ENCODE data around the gene RNU6-8. TPM values are rescaled to one million over a fixed set of nuclear protein-coding genes. Genes with fewer than 3 reads are reported as not detected.
A peak's percentile ranks its signal among the peaks of the same experiment; 100 is the strongest.

RNU6-8 gene
- total RNA-seq, 1 donor from 2014 or later = not detected

DNA sequence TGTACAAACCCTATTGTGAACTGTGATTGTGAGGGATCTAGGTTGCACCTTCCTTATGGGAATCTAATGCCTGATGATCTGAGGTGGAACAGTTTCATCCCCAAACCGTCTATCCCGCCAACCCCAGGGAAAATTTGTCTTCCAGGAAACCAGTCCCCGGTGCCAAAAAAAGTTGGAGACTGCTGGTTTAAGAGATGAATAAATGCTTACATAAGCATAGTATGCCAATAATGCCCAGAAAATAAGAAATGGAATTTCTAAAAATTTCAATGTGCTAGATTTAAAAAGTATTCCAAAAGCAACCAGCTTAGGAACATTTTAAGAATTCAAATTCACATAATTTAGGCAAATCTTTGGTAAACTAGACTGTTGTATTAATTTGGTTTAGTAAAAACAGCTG, 5.4 kb upstream of the RNU6-8 start:
- intact Hi-C loops (cut with micrococcal nuclease) = loop anchor here (10.0 kb wide), 1 partner anchor 1334 kb away; the partner anchor contains the start of gene COCH
- peaks cover 23% of the 10 kb centered on the region for H3K4me1 Mint-ChIP-seq
- POLR2A ChIA-PET = no interaction called here
- DNase-seq = no peak
- H3K9me3 Mint-ChIP-seq = no peaks in the 10 kb centered on the region
- no peak overlapping the region for H3K27ac Mint-ChIP-seq
- TF ChIP-seq, protein P1, sequence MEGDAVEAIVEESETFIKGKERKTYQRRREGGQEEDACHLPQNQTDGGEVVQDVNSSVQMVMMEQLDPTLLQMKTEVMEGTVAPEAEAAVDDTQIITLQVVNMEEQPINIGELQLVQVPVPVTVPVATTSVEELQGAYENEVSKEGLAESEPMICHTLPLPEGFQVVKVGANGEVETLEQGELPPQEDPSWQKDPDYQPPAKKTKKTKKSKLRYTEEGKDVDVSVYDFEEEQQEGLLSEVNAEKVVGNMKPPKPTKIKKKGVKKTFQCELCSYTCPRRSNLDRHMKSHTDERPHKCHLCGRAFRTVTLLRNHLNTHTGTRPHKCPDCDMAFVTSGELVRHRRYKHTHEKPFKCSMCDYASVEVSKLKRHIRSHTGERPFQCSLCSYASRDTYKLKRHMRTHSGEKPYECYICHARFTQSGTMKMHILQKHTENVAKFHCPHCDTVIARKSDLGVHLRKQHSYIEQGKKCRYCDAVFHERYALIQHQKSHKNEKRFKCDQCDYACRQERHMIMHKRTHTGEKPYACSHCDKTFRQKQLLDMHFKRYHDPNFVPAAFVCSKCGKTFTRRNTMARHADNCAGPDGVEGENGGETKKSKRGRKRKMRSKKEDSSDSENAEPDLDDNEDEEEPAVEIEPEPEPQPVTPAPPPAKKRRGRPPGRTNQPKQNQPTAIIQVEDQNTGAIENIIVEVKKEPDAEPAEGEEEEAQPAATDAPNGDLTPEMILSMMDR (IDR thresholded peaks at IDR 0.05) = no peak
- H3K4me3 Mint-ChIP-seq = no peak overlapping the region
- H3K36me3 Mint-ChIP-seq (ENCODE audit: low read depth) = no peaks in the 10 kb centered on the region
- CTCF ChIA-PET = no interaction called here
- no peak for ATAC-seq (ENCODE audit: low read depth)
- peaks cover 3% of the 10 kb centered on the region for H3K27me3 Mint-ChIP-seq

DNA sequence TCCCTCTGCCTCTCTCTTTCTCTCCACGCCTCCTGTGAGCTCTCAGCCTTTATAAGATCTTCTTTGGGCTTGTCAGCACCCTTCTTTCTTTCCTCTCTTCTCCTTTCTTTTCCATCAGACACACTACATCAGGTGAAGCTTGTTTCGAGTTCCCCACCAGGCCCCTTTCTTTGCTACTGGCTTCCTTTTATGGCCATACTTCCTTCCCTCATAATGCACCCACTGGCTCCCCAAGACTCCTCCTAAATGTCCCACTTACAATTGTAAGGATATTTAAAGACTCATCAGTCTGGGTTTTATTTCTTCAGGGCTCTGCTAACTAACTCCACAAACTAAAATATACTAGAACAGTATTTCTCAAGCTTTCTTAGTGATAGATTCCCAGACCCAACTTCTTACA, 3.5 kb upstream of the RNU6-8 start:
- TF ChIP-seq, protein P1 (IDR thresholded peaks at IDR 0.05) = no peak
- ChIA-PET CTCF (interaction anchor here (1.3 to 2.2 kb wide), 2 partner anchors 45 to 133 kb away, joined by 4 to 5 read pairs; no protein-coding TSS in a partner anchor), POLR2A (interaction anchor here (1.3 kb wide), 1 partner anchor 129 kb away, joined by 20 read pairs; the partner anchor contains the start of gene ARHGAP5)
- no peak for DNase-seq
- intact Hi-C loops (cut with micrococcal nuclease) = loop anchor here (2.0 to 10.0 kb wide), 2 partner anchors 18 to 1332 kb away; partner anchors contain the start of gene COCH
- peaks cover 40% of the 10 kb centered on the region for H3K4me1 Mint-ChIP-seq
- peaks cover 5% of the 10 kb centered on the region for H3K36me3 Mint-ChIP-seq (ENCODE audit: low read depth)
- peaks cover 3% of the 10 kb centered on the region for H3K27me3 Mint-ChIP-seq
- H3K9me3 Mint-ChIP-seq = no peaks in the 10 kb centered on the region
- peak overlapping the region; percentile 11 for H3K4me3 Mint-ChIP-seq
- H3K27ac Mint-ChIP-seq = peak overlapping the region; percentile 51
- no peak for ATAC-seq (ENCODE audit: low read depth)

DNA sequence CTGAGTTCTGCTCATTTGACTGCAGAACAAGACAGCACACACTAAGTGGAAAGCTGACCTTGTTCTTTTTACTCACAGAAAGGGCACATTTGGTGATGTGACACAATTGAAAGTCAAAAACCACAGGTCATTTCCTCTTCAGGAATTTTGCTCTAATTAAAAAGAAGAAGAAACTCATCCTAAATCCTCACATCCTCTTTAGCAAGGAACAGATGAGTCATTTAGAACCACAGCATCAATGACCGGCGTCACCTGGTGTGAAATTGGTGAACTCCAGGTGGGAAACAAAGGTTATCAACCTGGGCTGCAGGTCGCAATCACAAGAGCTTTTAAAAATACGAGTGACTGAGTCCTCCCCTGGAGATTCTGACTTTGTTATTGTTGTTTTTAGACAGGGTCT, 2.9 kb upstream of the RNU6-8 start:
- intact Hi-C loops (cut with micrococcal nuclease) = loop anchor here (2.0 to 10.0 kb wide), 2 partner anchors 19 to 1331 kb away; partner anchors contain the start of gene COCH
- peaks cover 9% of the 10 kb centered on the region for H3K36me3 Mint-ChIP-seq (ENCODE audit: low read depth)

DNA sequence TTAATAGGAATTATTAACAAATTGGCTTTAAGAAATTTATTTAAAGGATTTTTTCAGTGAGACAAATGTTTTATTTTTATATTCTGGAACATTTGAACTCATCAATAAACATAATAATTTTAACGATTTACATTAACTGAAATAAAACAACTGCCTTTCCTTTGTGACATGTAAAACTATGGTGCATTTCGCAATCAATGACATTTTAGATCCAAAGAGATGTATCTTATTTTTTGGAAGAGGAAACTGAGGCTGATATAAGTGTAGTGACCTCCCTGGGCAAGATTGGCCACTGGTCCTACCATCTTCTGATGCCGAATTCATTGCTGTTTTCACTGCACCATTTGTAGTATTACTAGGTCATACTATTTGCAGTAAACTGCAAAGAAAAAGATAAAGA, 2.5 kb upstream of the RNU6-8 start:
- CTCF ChIA-PET = interaction anchor here (1.3 kb wide), 1 partner anchor 132 kb away, joined by 4 read pairs; no protein-coding TSS in a partner anchor
- H3K4me3 Mint-ChIP-seq = peak overlapping the region; percentile 24

More for the DNA sequence above, 2.9 kb upstream of the RNU6-8 start:
- TF ChIP-seq, protein P1 (IDR thresholded peaks at IDR 0.05) = no peak
- Mint-ChIP-seq H3K4me3 (peak overlapping the region; percentile 24), H3K27me3 (peaks cover 3% of the 10 kb centered on the region), H3K9me3 (no peaks in the 10 kb centered on the region), H3K4me1 (peaks cover 42% of the 10 kb centered on the region), H3K27ac (peak overlapping the region; percentile 51)
- ChIA-PET CTCF (interaction anchor here (1.3 to 2.2 kb wide), 2 partner anchors 45 to 132 kb away, joined by 4 to 5 read pairs; no protein-coding TSS in a partner anchor), POLR2A (interaction anchor here (0.7 to 1.3 kb wide), 2 partner anchors 129 to 132 kb away, joined by 4 to 20 read pairs; partner anchors contain the start of gene ARHGAP5)
- ATAC-seq (ENCODE audit: low read depth) = no peak
- no peak for DNase-seq

More for the DNA sequence above, 2.5 kb upstream of the RNU6-8 start:
- intact Hi-C loops (cut with micrococcal nuclease) = loop anchor here (10.0 kb wide), 1 partner anchor 1331 kb away; the partner anchor contains the start of gene COCH
- Mint-ChIP-seq H3K36me3 (ENCODE audit: low read depth) (peaks cover 10% of the 10 kb centered on the region), H3K27ac (peak overlapping the region; percentile 51), H3K27me3 (peaks cover 3% of the 10 kb centered on the region), H3K4me1 (peaks cover 45% of the 10 kb centered on the region), H3K9me3 (no peaks in the 10 kb centered on the region)
- POLR2A ChIA-PET = interaction anchor here (0.7 to 1.3 kb wide), 2 partner anchors 128 to 132 kb away, joined by 4 to 20 read pairs; partner anchors contain the start of gene ARHGAP5
- ATAC-seq (ENCODE audit: low read depth) = no peak
- TF ChIP-seq, protein P1 (IDR thresholded peaks at IDR 0.05) = no peak
- DNase-seq = no peak

All from activated B cell treated with CpG ODN at 0.5 μM for 24 hours (primary cell).